Progenitor cell of endocrine pancreas (in vitro differentiated cells): ENCODE data around the gene MYH14. TPM values are rescaled to one million over a fixed set of nuclear protein-coding genes. Genes with fewer than 3 reads are reported as not detected.
"Not testable (repeated sequence)": the region's sequence is repeated elsewhere in the genome, so short reads cannot be mapped to it uniquely, and the experiment has no call there.

ENCODE experiments used
- DNase-seq: peaks from one replicate; pipeline ENCODE4 v3.0.0; 2021; ENCODE audit warnings: low spot score; ENCODE audit not compliant: unreplicated experiment
- H3K27ac Mint-ChIP-seq: 2 replicates; pipeline ENCODE4 v1.8.0; 2021; ENCODE audit warnings: mild to moderate bottlenecking, moderate library complexity, mixed read lengths
- H3K27me3 Mint-ChIP-seq: 2 replicates; pipeline ENCODE4 v1.8.0; 2021; ENCODE audit warnings: mixed read lengths
- H3K36me3 Mint-ChIP-seq: 2 replicates; pipeline ENCODE4 v1.8.0; 2022; ENCODE audit warnings: mixed read lengths; ENCODE audit not compliant: insufficient read depth
- H3K4me1 Mint-ChIP-seq: 2 replicates; pipeline ENCODE4 v1.8.0; 2021; ENCODE audit warnings: low read depth, mixed read lengths
- H3K4me3 Mint-ChIP-seq: 2 replicates; pipeline ENCODE4 v1.8.0; 2021; ENCODE audit warnings: low read depth, mild to moderate bottlenecking, moderate library complexity, mixed read lengths
- H3K9me3 Mint-ChIP-seq: 2 replicates; pipeline ENCODE4 v1.8.0; 2021; ENCODE audit warnings: low read depth, mixed read lengths
- total RNA-seq: library from RNA; stranded (reverse); gene quantifications from 2 replicates; pipeline ENCODE4 v1.2.1, GENCODE V29; 2021
- TF ChIP-seq, protein P1 (sequence below): fragments of 200-600 bp; sonication (generic); IDR thresholded peaks from one replicate; pipeline ENCODE4 v1.5.0; 2021; ENCODE audit warnings: antibody characterized with exemption, mild to moderate bottlenecking; ENCODE audit not compliant: unreplicated experiment

The MYH14 gene
- total RNA-seq, 1 donor from 2014 or later, result 65.9 TPM

DNA sequence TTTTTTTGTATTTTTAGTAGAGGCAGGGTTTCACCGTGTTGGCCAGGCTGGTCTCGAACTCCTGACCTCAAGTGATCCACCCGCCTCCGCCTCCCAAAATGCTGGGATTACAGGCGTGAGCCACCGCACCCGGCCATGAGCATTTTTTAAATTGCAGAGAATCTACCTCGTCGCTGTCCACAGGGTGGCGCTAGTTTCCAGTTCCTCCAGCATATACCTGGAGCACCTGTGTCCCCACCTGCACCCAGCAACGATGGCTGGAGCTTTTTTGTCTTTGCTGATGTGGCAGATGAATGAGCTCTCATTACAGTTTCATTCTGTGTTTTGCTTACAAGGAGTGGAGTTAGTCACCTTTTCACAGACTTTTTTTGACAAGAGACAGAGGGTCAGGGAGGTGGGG lies 34.1 kb downstream of the MYH14 start:
- not testable (repeated sequence) for H3K27ac Mint-ChIP-seq, H3K4me3 Mint-ChIP-seq, H3K9me3 Mint-ChIP-seq, DNase-seq, H3K4me1 Mint-ChIP-seq, H3K27me3 Mint-ChIP-seq
- TF ChIP-seq, protein P1, sequence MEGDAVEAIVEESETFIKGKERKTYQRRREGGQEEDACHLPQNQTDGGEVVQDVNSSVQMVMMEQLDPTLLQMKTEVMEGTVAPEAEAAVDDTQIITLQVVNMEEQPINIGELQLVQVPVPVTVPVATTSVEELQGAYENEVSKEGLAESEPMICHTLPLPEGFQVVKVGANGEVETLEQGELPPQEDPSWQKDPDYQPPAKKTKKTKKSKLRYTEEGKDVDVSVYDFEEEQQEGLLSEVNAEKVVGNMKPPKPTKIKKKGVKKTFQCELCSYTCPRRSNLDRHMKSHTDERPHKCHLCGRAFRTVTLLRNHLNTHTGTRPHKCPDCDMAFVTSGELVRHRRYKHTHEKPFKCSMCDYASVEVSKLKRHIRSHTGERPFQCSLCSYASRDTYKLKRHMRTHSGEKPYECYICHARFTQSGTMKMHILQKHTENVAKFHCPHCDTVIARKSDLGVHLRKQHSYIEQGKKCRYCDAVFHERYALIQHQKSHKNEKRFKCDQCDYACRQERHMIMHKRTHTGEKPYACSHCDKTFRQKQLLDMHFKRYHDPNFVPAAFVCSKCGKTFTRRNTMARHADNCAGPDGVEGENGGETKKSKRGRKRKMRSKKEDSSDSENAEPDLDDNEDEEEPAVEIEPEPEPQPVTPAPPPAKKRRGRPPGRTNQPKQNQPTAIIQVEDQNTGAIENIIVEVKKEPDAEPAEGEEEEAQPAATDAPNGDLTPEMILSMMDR, result peak; percentile 31
- H3K36me3 Mint-ChIP-seq, result peaks cover 19% of the 10 kb centered on the region

DNA sequence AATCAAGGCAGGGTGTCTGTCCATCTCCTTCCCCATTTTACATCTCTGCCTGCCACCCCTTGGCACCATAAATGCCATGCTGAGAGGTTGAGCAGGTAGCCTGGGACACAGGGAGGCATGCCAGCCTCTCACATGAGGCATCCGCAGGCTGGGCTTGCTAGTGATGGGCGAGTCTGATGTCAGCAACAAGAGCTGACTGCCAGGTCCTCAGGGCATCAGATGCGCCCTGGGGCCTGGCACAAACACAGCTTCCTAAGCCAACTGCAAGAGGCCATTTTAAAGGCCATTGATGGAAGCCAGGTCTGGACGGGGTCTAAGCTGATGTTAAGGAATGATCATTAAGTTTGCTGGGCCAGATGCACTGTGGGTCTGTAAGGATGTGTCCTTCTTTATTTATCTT lies 34.6 kb downstream of the MYH14 start:
- Mint-ChIP-seq H3K9me3 (no peaks in the 10 kb centered on the region), H3K36me3 (peaks cover 18% of the 10 kb centered on the region), H3K4me1 (no peaks in the 10 kb centered on the region), H3K4me3 (no peak overlapping the region), H3K27me3 (no peaks in the 10 kb centered on the region), H3K27ac (no peak overlapping the region)
- TF ChIP-seq, protein P1, result no peak
- DNase-seq, result no peak

DNA sequence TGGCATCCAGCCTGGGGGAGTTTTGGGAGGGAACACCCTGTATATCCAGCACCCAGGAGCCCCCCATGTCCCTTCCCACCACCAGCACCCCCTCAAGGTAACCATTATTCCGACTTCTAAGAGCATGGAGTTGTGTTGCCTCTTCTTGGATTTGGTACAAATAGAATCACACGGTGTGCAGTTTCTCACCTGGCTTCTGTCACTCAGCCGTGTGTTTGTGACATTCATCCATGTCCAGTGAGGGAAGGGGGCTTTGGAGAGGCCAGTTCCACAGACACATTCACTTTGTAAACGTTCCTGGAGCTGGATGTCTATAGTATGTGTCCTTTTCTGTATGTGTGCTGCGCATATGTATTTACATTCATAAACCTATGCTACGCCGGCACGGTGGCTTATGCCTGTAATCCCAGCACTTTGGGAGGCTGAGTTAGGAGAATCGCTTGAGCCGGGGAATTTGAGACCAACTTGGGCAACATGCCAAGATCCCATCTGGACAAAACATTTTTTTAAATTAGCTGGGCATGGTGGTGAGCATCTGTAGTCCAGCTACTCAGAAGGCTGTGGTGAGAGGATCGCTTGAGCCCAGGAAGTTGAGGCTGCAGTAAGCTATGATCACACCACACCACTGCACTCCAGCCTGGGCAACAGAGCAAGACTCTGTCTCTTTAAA lies 36.6 kb downstream of the MYH14 start:
- Mint-ChIP-seq H3K27me3 (no peaks in the 10 kb centered on the region), H3K9me3 (no peaks in the 10 kb centered on the region), H3K4me3 (no peak overlapping the region), H3K36me3 (peaks cover 20% of the 10 kb centered on the region), H3K27ac (no peak overlapping the region), H3K4me1 (no peaks in the 10 kb centered on the region)
- DNase-seq, result no peak
- TF ChIP-seq, protein P1, result no peak

DNA sequence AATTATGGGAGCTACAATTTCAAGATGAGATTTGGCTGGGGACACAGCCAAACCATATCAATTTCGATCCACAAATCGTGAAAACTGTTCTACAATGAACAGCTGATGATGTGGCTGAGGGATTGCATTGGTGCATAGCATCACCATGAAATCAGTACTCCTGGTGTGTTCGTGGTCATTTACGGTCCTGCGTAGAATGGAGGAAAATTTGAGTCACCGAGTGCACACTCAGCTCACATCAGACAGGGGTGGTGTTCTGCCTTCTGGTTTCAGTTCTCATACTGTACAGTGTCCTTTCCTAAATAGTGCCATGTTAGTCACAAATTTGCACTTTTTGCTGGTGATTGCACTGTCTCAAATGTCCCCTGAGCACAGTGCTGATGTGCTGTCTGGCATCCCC lies 39.2 kb downstream of the MYH14 start:
- H3K27me3 Mint-ChIP-seq, result no peaks in the 10 kb centered on the region
- no peaks in the 10 kb centered on the region for H3K9me3 Mint-ChIP-seq
- H3K27ac Mint-ChIP-seq, result no peak overlapping the region
- TF ChIP-seq, protein P1, result no peak
- no peaks in the 10 kb centered on the region for H3K4me1 Mint-ChIP-seq
- no peak overlapping the region for H3K4me3 Mint-ChIP-seq
- H3K36me3 Mint-ChIP-seq, result peaks cover 20% of the 10 kb centered on the region
- no peak for DNase-seq

DNA sequence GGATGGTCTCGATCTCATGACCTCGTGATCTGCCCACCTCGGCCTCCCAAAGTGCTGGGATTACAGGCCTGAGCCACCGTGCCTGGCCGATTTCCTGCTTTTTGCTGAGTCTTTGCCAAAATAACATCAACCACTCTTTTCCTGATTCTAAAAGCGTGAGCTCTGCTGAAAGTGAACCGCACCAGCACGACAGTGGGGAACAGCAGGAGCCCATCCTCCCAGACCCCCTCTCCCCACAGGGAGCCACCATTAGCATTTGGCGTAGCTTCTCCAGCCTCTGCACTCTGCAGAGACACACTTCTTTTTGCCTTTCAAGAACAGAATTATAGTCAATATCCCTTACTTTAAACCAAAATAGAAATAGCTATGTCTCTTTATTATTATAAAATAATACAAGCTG lies 41.3 kb downstream of the MYH14 start:
- TF ChIP-seq, protein P1, result no peak
- Mint-ChIP-seq H3K4me3 (no peak overlapping the region), H3K4me1 (no peaks in the 10 kb centered on the region), H3K27me3 (no peaks in the 10 kb centered on the region), H3K36me3 (peaks cover 20% of the 10 kb centered on the region), H3K9me3 (no peaks in the 10 kb centered on the region), H3K27ac (no peak overlapping the region)
- no peak for DNase-seq
